Measurements from ENCODE around the gene MYH4. TPM values are rescaled to one million over a fixed set of nuclear protein-coding genes. Genes with fewer than 3 reads are reported as not detected.

Gene MYH4
- total and polyA plus RNA-seq, 2 of the 13 experiments (the other 11 are each of a cell fraction or from before 2014, with no cell fraction given): 0.01 to 0.02 TPM

DNA sequence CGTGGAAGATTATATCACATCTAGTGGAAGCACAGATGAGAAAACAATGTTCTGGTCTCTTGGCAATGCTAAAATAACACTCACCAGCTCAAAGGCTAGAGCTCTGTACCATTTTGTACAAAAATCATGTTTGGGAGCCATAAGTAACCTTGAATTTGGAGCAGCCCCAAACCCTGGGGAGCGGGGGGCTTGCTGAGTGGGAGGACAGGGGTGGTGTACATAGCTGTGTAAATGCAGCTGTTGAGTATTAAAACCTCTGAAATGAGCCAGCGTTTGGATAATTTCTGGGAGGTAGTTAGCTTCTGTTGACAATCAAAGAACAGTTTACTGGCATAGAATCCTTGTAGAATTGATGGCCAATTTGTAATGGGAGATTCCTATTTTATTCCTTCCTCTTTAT is 51.9 kb downstream of the MYH4 start:
- no peak for FAIRE-seq
- H3K4me3 ChIP-seq (replicated peaks in 1 of 3; ENCODE audit: insufficient read depth in 1 of 3, low read depth in 2 of 3, low read length in 3 of 3): no peak overlapping the region
- in situ Hi-C loops (cut with HindIII; ENCODE audit: extremely low pct_ligation_motif_present, low pct_unique_long_range_greater_than_20kb): no loop called here
- TF ChIP-seq ZNF781 (CRISPR knock-in tag; IDR thresholded peaks at IDR 0.05; ENCODE audit: borderline replicate concordance, not compliant biosample characterization) (no peak), ZFP36L1 (CRISPR knock-in tag; IDR thresholded peaks at IDR 0.05) (no peak), NFATC3 (CRISPR knock-in tag; IDR thresholded peaks at IDR 0.05) (no peak), ZNF180 (CRISPR knock-in tag; IDR thresholded peaks at IDR 0.05; ENCODE audit: borderline replicate concordance, low read depth) (no peak), ZNF33A (CRISPR knock-in tag; IDR thresholded peaks at IDR 0.05; ENCODE audit: borderline replicate concordance) (no peak), ZNF567 (CRISPR knock-in tag; IDR thresholded peaks at IDR 0.05; ENCODE audit: borderline replicate concordance) (no peak)
- TF ChIP-seq, protein P1, sequence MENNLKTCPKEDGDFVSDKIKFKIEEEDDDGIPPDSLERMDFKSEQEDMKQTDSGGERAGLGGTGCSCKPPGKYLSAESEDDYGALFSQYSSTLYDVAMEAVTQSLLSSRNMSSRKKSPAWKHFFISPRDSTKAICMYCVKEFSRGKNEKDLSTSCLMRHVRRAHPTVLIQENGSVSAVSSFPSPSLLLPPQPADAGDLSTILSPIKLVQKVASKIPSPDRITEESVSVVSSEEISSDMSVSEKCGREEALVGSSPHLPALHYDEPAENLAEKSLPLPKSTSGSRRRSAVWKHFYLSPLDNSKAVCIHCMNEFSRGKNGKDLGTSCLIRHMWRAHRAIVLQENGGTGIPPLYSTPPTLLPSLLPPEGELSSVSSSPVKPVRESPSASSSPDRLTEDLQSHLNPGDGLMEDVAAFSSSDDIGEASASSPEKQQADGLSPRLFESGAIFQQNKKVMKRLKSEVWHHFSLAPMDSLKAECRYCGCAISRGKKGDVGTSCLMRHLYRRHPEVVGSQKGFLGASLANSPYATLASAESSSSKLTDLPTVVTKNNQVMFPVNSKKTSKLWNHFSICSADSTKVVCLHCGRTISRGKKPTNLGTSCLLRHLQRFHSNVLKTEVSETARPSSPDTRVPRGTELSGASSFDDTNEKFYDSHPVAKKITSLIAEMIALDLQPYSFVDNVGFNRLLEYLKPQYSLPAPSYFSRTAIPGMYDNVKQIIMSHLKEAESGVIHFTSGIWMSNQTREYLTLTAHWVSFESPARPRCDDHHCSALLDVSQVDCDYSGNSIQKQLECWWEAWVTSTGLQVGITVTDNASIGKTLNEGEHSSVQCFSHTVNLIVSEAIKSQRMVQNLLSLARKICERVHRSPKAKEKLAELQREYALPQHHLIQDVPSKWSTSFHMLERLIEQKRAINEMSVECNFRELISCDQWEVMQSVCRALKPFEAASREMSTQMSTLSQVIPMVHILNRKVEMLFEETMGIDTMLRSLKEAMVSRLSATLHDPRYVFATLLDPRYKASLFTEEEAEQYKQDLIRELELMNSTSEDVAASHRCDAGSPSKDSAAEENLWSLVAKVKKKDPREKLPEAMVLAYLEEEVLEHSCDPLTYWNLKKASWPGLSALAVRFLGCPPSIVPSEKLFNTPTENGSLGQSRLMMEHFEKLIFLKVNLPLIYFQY (CRISPR knock-in tag; IDR thresholded peaks at IDR 0.05; ENCODE audit: borderline replicate concordance): no peak
- TF ChIP-seq, protein P2, sequence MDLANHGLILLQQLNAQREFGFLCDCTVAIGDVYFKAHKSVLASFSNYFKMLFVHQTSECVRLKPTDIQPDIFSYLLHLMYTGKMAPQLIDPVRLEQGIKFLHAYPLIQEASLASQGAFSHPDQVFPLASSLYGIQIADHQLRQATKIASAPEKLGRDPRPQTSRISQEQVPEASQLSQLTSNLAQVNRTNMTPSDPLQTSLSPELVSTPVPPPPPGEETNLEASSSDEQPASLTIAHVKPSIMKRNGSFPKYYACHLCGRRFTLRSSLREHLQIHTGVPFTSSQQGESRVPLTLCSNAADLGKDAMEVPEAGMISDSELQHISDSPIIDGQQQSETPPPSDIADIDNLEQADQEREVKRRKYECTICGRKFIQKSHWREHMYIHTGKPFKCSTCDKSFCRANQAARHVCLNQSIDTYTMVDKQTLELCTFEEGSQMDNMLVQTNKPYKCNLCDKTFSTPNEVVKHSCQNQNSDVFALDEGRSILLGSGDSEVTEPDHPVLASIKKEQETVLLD (CRISPR knock-in tag; IDR thresholded peaks at IDR 0.05; ENCODE audit: low read depth): no peak
- TF ChIP-seq, protein P3, sequence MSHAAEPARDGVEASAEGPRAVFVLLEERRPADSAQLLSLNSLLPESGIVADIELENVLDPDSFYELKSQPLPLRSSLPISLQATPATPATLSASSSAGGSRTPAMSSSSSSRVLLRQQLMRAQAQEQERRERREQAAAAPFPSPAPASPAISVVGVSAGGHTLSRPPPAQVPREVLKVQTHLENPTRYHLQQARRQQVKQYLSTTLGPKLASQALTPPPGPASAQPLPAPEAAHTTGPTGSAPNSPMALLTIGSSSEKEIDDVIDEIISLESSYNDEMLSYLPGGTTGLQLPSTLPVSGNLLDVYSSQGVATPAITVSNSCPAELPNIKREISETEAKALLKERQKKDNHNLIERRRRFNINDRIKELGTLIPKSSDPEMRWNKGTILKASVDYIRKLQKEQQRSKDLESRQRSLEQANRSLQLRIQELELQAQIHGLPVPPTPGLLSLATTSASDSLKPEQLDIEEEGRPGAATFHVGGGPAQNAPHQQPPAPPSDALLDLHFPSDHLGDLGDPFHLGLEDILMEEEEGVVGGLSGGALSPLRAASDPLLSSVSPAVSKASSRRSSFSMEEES (CRISPR knock-in tag; IDR thresholded peaks at IDR 0.05): no peak

More for the DNA sequence above, 51.9 kb downstream of the MYH4 start:
- CTCF ChIA-PET (ENCODE audit: low intra/inter-chr PET ratio, low total read pairs): no interaction called here
- no peaks in the 10 kb centered on the region for H3K79me2 ChIP-seq (ENCODE audit: insufficient read depth, low read length)
- H2AFZ ChIP-seq (ENCODE audit: low read length): no peak overlapping the region
- no peaks in the 10 kb centered on the region for H3K4me1 ChIP-seq (ENCODE audit: insufficient read depth, low read length)
- H3K9me3 ChIP-seq (ENCODE audit: low read length): no peaks in the 10 kb centered on the region
- no peaks in the 10 kb centered on the region; a peak in 1 of 5 replicates for H3K27me3 ChIP-seq (ENCODE audit: control insufficient read depth in 1 of 2, insufficient read depth in 2 of 2, low read length in 2 of 2)
- no TSS peak for BruUV-seq (replicated peaks)
- no peak overlapping the region for H3K4me2 ChIP-seq (ENCODE audit: low read depth, low read length)
- no peak overlapping the region for H3K9ac ChIP-seq (ENCODE audit: insufficient read depth, low read depth, low read length)
- POLR2A ChIA-PET: no interaction called here
- H3K27ac ChIP-seq (ENCODE audit: extremely low read length, insufficient read depth, low read length): no peak overlapping the region
- H3K36me3 ChIP-seq (replicated peaks in 1 of 2; ENCODE audit: control insufficient read depth in 1 of 2, insufficient read depth in 2 of 2, low read length in 2 of 2): no peaks in the 10 kb centered on the region
- WGBS (ENCODE audit: low lambda C conversion rate): 1% methylated on average over 3 of the region's 3 CpGs
- intact Hi-C loops (cut with micrococcal nuclease; ENCODE audit: unreplicated experiment): no loop called here
- no peaks in the 10 kb centered on the region for H4K20me1 ChIP-seq (ENCODE audit: insufficient read depth, low read length)
- ATAC-seq: no peak
- DNase-seq (ENCODE audit: low spot score): no peak
